AG04450 (cell line): ENCODE results near the gene MDP1. TPM values are rescaled to one million over a fixed set of nuclear protein-coding genes. Genes with fewer than 3 reads are reported as not detected.

Experiments
- CTCF ChIA-PET: fragments of 300-600, 350-600 bp; formaldehyde crosslinking; extraction: SDS; loops from one replicate; lab custom pipeline; 2022; ENCODE audit warnings: antibody characterized with exemption, inconsistent platforms; lab: Charles Lee
- POLR2A ChIA-PET: fragments of 350-600 bp; formaldehyde crosslinking; extraction: SDS; loops from one replicate; lab custom pipeline; 2021; ENCODE audit warnings: antibody characterized with exemption, inconsistent platforms; lab: Yijun Ruan, JAX
- DNase-seq: peaks from one replicate; pipeline ENCODE4 v3.0.0-alpha.2; 2011; ENCODE audit warnings: low read depth, low spot score
- H3K27ac ChIP-seq: one replicate; pipeline ENCODE4 v1.5.1; 2012; ENCODE audit warnings: low read depth, low read length, control low read depth
- H3K27me3 ChIP-seq: one replicate; pipeline ENCODE4 v1.6.0; 2012; ENCODE audit warnings: low read length; ENCODE audit not compliant: control insufficient read depth, insufficient read depth
- H3K4me3 ChIP-seq: 2 replicates; pipeline ENCODE4 v1.5.1; 2011; ENCODE audit warnings: mild to moderate bottlenecking, low read depth, low read length, control low read depth
- H3K9me3 ChIP-seq: 2 replicates; pipeline ENCODE4 v1.5.1; 2012; ENCODE audit warnings: low read length; ENCODE audit not compliant: control insufficient read depth, insufficient read depth
- polyA plus RNA-seq: library from polyadenylated mRNA; depleted of rRNA; stranded (reverse); fragments of >200 nt; gene quantifications from 2 replicates; pipeline ENCODE4 v1.2.3, GENCODE V29; 2011
- TF ChIP-seq, protein P1 (sequence below): IDR thresholded peaks from 2 replicates; pipeline ENCODE4 v1.5.1; 2011; ENCODE audit warnings: low read depth, low read length, control low read depth, inconsistent platforms

MDP1 gene
- polyA plus RNA-seq, 1 experiment = 16.1 TPM

DNA sequence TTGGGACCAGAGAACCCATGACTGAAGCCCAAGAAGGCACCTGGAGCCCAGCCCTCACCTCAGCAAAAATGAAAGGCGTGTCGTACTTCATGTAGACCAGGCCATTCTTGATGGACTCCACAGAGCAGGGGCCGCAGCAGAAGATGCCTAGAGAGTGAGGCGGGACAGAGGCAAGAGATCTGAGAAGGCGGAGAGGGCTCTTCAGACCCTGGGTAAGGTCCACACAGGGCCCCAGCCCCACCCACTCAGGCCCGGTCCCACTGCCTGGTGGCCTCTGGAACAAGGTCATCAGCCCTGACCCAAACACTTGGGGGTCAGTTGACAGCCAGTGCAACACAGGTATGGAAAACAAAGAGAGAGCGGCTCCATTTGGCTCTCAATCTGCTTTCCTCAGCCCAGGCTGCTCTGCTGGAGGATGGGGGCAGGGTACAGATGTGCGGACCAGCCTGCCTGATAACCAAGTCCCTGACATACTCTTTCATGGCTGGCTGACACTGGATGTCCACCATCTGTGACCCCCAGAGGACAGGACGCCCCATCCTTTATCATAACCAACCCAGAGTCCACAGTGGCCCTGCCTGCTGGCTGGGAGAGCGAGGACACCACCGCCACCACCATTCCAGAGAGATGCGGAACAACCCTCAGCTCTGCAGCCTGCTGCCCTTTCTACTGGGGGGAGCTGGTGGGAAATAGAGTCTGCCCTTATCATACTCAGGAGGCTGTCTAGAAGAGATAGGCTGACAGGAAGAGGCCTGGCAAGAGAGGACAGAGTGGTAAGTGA is 40.3 kb upstream of the MDP1 start:
- ChIA-PET CTCF (interaction anchor here (2.9 kb wide), 1 partner anchor 14 kb away, joined by 17 read pairs; the partner anchor contains the start of gene TINF2), POLR2A (no interaction called here)
- H3K9me3 ChIP-seq = no peaks in the 10 kb centered on the region
- no peak overlapping the region for H3K4me3 ChIP-seq
- TF ChIP-seq, protein P1, sequence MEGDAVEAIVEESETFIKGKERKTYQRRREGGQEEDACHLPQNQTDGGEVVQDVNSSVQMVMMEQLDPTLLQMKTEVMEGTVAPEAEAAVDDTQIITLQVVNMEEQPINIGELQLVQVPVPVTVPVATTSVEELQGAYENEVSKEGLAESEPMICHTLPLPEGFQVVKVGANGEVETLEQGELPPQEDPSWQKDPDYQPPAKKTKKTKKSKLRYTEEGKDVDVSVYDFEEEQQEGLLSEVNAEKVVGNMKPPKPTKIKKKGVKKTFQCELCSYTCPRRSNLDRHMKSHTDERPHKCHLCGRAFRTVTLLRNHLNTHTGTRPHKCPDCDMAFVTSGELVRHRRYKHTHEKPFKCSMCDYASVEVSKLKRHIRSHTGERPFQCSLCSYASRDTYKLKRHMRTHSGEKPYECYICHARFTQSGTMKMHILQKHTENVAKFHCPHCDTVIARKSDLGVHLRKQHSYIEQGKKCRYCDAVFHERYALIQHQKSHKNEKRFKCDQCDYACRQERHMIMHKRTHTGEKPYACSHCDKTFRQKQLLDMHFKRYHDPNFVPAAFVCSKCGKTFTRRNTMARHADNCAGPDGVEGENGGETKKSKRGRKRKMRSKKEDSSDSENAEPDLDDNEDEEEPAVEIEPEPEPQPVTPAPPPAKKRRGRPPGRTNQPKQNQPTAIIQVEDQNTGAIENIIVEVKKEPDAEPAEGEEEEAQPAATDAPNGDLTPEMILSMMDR = no peak
- H3K27ac ChIP-seq = no peak overlapping the region
- no peak for DNase-seq
- no peaks in the 10 kb centered on the region for H3K27me3 ChIP-seq

DNA sequence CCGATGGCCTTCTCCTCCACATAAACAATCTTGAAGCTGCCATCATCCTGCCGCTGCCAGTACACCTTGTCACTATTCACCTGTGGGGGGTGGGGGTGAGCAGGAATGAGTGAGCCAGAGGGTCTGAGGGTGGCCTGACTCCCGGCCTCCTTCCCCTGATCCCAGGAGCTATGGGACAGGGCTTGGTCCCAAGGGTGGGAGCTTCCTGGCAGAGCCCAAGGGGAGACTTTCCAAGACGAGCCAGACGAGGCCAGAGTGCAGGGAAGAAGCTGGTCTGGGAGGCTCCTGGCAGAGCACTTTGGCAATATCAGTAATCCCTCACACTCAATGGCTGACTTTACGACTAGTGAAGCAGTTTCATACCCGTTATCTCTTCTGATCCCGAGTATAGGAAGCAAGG is 39.6 kb upstream of the MDP1 start:
- H3K27ac ChIP-seq = no peak overlapping the region
- TF ChIP-seq, protein P1 = no peak
- ChIA-PET POLR2A (no interaction called here), CTCF (interaction anchor here (2.9 kb wide), 1 partner anchor 13 kb away, joined by 17 read pairs; the partner anchor contains the start of gene TINF2)
- H3K27me3 ChIP-seq = no peaks in the 10 kb centered on the region
- H3K9me3 ChIP-seq = no peaks in the 10 kb centered on the region
- no peak for DNase-seq
- H3K4me3 ChIP-seq = no peak overlapping the region

DNA sequence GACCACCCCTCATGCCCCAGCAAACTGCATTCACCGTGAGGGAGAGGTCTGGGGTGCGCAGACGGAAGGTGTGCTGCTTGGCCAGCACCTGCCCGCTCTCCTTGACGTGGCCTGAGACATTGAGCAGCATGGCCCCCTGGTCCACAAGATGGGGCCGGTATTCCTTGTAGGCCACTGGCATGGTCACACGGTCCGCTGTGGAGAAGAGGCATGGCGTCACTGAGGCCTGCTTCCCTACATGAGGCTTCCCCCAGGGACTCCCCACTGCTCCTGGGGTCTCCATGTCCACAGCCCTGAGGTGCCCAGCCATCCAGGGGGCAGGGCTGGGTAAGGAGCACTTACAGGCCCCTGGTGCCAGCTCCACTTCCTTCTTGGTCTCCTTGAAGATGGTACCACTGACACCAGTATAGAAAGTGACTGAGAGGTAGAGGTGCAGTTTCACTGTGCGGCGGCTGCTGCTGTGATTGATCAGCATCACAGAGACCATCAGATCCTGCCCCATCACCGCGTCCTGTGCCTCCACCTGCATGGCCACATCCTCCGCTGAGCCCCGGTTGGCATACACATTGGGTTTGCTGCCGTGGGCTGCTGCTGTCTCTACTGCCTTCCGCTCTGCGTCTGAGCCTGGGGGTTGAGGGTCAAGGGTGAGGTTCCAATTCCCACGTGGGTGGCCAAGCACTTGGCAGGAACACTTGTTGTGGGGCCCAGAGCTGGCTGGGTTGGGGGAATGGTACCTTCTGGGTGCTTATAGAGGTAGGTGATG is 38.9 kb upstream of the MDP1 start:
- TF ChIP-seq, protein P1 = no peak
- no peak for DNase-seq
- Histone ChIP-seq H3K27ac (no peak overlapping the region), H3K9me3 (no peaks in the 10 kb centered on the region), H3K27me3 (no peaks in the 10 kb centered on the region), H3K4me3 (no peak overlapping the region)
- POLR2A ChIA-PET = no interaction called here
- CTCF ChIA-PET = no interaction called here

DNA sequence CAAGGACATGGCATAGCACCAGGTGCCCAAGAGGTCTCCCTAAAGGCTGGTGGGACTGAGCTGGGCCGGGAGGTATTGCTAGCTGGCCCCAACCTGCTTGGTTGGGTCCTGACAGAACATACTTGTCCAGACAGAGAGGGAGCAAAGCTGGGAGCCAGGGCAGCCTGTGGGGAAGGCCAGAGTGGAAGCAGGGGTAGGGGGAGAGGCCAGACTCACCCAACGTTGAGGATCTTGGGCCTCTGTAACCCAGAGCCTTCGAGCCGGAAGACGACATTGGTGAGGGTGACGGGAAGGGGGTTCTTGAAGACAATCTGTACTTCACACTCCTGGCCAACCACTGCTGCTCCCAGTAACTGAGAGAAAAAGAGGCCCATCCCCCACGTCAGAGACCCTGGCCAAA is 38.1 kb upstream of the MDP1 start:
- no peak for DNase-seq
- no peak overlapping the region for H3K4me3 ChIP-seq
- no peaks in the 10 kb centered on the region for H3K27me3 ChIP-seq
- H3K9me3 ChIP-seq = no peaks in the 10 kb centered on the region
- TF ChIP-seq, protein P1 = no peak
- CTCF ChIA-PET = interaction anchor here (1.6 kb wide), 1 partner anchor 11 kb away, joined by 5 read pairs; the partner anchor contains the start of gene TINF2
- POLR2A ChIA-PET = no interaction called here
- H3K27ac ChIP-seq = no peak overlapping the region
